Adipocyte (in vitro differentiated cells): ENCODE results near the gene HOXA9.

ENCODE experiments used
- DNase-seq: peaks from one replicate; pipeline ENCODE4 v3.0.0-alpha.2; 2015; ENCODE audit warnings: low read depth
- H3K27me3 ChIP-seq: replicated peaks from 2 replicates; pipeline ENCODE4 v1.7.0; 2013; ENCODE audit warnings: mild to moderate bottlenecking, low read length, moderate library complexity; ENCODE audit not compliant: control insufficient read depth, insufficient read depth
- H3K36me3 ChIP-seq: 2 replicates; pipeline ENCODE4 v1.7.0; 2013; ENCODE audit warnings: low read length, mild to moderate bottlenecking, moderate library complexity; ENCODE audit not compliant: control insufficient read depth, insufficient read depth, severe bottlenecking
- H3K4me1 ChIP-seq: 2 replicates; pipeline ENCODE4 v1.7.0; 2013; ENCODE audit warnings: mild to moderate bottlenecking, low read length, moderate library complexity; ENCODE audit not compliant: control insufficient read depth, insufficient read depth
- H3K4me3 ChIP-seq: 2 replicates; pipeline ENCODE4 v1.7.0; 2013; ENCODE audit warnings: mild to moderate bottlenecking, low read length, moderate library complexity
- H3K9ac ChIP-seq: 2 replicates; pipeline ENCODE4 v1.7.0; 2013; ENCODE audit warnings: mild to moderate bottlenecking, low read length, moderate library complexity
- H3K9me3 ChIP-seq: 2 replicates; pipeline ENCODE4 v1.7.0; 2013; ENCODE audit warnings: mild to moderate bottlenecking, low read length, moderate library complexity; ENCODE audit not compliant: control insufficient read depth

HOXA9 gene

GRCh38 chr7:27172315-27172774, 7.0 kb upstream of the HOXA9 start:
- peak overlapping the region; percentile 93 for H3K9ac ChIP-seq
- H3K27me3 ChIP-seq: no peaks in the 10 kb centered on the region
- no peak for DNase-seq
- H3K4me1 ChIP-seq: peaks cover 51% of the 10 kb centered on the region
- peak overlapping the region; percentile 94 for H3K4me3 ChIP-seq
- H3K36me3 ChIP-seq: no peaks in the 10 kb centered on the region
- H3K9me3 ChIP-seq: no peaks in the 10 kb centered on the region

GRCh38 chr7:27171637-27172314, 6.4 kb upstream of the HOXA9 start:
- H3K9me3 ChIP-seq: no peaks in the 10 kb centered on the region
- H3K36me3 ChIP-seq: no peaks in the 10 kb centered on the region
- peak overlapping the region; percentile 94 for H3K4me3 ChIP-seq
- H3K27me3 ChIP-seq: no peaks in the 10 kb centered on the region
- H3K4me1 ChIP-seq: peaks cover 49% of the 10 kb centered on the region
- peak overlapping the region; percentile 93 for H3K9ac ChIP-seq
- no peak for DNase-seq

GRCh38 chr7:27171325-27171636, 5.9 kb upstream of the HOXA9 start:
- Histone ChIP-seq H3K4me3 (peak overlapping the region; percentile 94), H3K36me3 (no peaks in the 10 kb centered on the region), H3K9ac (peak overlapping the region; percentile 93), H3K27me3 (no peaks in the 10 kb centered on the region), H3K9me3 (no peaks in the 10 kb centered on the region), H3K4me1 (peaks cover 49% of the 10 kb centered on the region)
- no peak for DNase-seq

GRCh38 chr7:27170426-27171324, 5.3 kb upstream of the HOXA9 start:
- peaks cover 49% of the 10 kb centered on the region for H3K4me1 ChIP-seq
- H3K9ac ChIP-seq: peak overlapping the region; percentile 93
- no peaks in the 10 kb centered on the region for H3K27me3 ChIP-seq
- peak overlapping the region; percentile 94 for H3K4me3 ChIP-seq
- no peak for DNase-seq
- H3K36me3 ChIP-seq: no peaks in the 10 kb centered on the region
- no peaks in the 10 kb centered on the region for H3K9me3 ChIP-seq

GRCh38 chr7:27169658-27170425, 4.5 kb upstream of the HOXA9 start:
- H3K9me3 ChIP-seq: no peaks in the 10 kb centered on the region
- H3K9ac ChIP-seq: peak overlapping the region; percentile 93
- no peaks in the 10 kb centered on the region for H3K27me3 ChIP-seq
- DNase-seq: no peak
- peak overlapping the region; percentile 94 for H3K4me3 ChIP-seq
- H3K4me1 ChIP-seq: peaks cover 42% of the 10 kb centered on the region
- no peaks in the 10 kb centered on the region for H3K36me3 ChIP-seq

- peak overlapping the region; percentile 93 for H3K9ac ChIP-seq
- H3K4me3 ChIP-seq: peak overlapping the region; percentile 94
- H3K36me3 ChIP-seq: no peaks in the 10 kb centered on the region
- no peaks in the 10 kb centered on the region for H3K27me3 ChIP-seq
- no peaks in the 10 kb centered on the region for H3K9me3 ChIP-seq
- DNase-seq: no peak
- peaks cover 39% of the 10 kb centered on the region for H3K4me1 ChIP-seq
Observed at GRCh38 chr7:27168265-27168947, 3.1 kb upstream of the HOXA9 start.

- Histone ChIP-seq H3K4me3 (peak overlapping the region; percentile 94), H3K27me3 (no peaks in the 10 kb centered on the region), H3K9ac (peak overlapping the region; percentile 93), H3K4me1 (peaks cover 41% of the 10 kb centered on the region), H3K9me3 (no peaks in the 10 kb centered on the region), H3K36me3 (peaks cover 3% of the 10 kb centered on the region)
- no peak for DNase-seq
Observed at GRCh38 chr7:27167916-27168264, 2.6 kb upstream of the HOXA9 start.

GRCh38 chr7:27166531-27167505, 1.5 kb upstream of the HOXA9 start:
- no peaks in the 10 kb centered on the region for H3K27me3 ChIP-seq
- H3K9me3 ChIP-seq: no peaks in the 10 kb centered on the region
- peaks cover 5% of the 10 kb centered on the region for H3K36me3 ChIP-seq
- peak overlapping the region; percentile 93 for H3K9ac ChIP-seq
- DNase-seq: no peak
- H3K4me3 ChIP-seq: peak overlapping the region; percentile 94
- peaks cover 37% of the 10 kb centered on the region for H3K4me1 ChIP-seq

GRCh38 chr7:27165996-27166530, 726 bp upstream of the HOXA9 start:
- Histone ChIP-seq H3K4me3 (peak overlapping the region; percentile 94), H3K27me3 (no peaks in the 10 kb centered on the region)
- no peak for DNase-seq

More at GRCh38 chr7:27165996-27166530, 726 bp upstream of the HOXA9 start:
- Histone ChIP-seq H3K9me3 (no peaks in the 10 kb centered on the region), H3K4me1 (peaks cover 39% of the 10 kb centered on the region), H3K9ac (peak overlapping the region; percentile 93), H3K36me3 (peaks cover 5% of the 10 kb centered on the region)
